Testis (tissue), 3 donors: Measurements from ENCODE around the gene GNG14. TPM values are rescaled to one million over a fixed set of nuclear protein-coding genes. Genes with fewer than 3 reads are reported as not detected.
A peak's percentile ranks its signal among the peaks of the same experiment; 100 is the strongest.

Experiments
- DNase-seq: peaks from one replicate; pipeline ENCODE4 v3.0.0-alpha.2; 2019
- H3K27ac ChIP-seq, 2 donors: fragments of 200-600 bp; sonication (generic); one replicate each; pipeline ENCODE4 v1.5.1; 2019
- H3K27me3 ChIP-seq: fragments of 200-600 bp; sonication (generic); one replicate; pipeline ENCODE4 v1.5.1; 2019
- H3K36me3 ChIP-seq: fragments of 200-600 bp; sonication (generic); one replicate; pipeline ENCODE4 v1.5.1; 2017; ENCODE audit warnings: low read depth; ENCODE audit errors: missing control alignments
- H3K4me1 ChIP-seq: fragments of 200-600 bp; sonication (generic); one replicate; pipeline ENCODE4 v1.5.1; 2019
- H3K4me3 ChIP-seq, 2 donors: fragments of 200-600 bp; sonication (generic); one replicate each; pipeline ENCODE4 v1.5.1; 2017 to 2019
- H3K9me3 ChIP-seq: fragments of 200-600 bp; sonication (generic); one replicate; pipeline ENCODE4 v1.5.1; 2017
- CTCF ChIP-seq, 3 experiments: fragments of 450-650 bp in 2 of 3; fragments of 200-600 bp in 1 of 3; sonication (generic) in 1 of 3; IDR thresholded peaks; one replicate each; pipeline ENCODE4 v1.5.1; 2016 to 2019; ENCODE audit warnings: antibody characterized with exemption in 3 of 3, mild to moderate bottlenecking in 2 of 3, moderate library complexity in 1 of 3
- POLR2A ChIP-seq: fragments of 450-650 bp; IDR thresholded peaks from one replicate; pipeline ENCODE4 v1.6.1; 2017; ENCODE audit warnings: antibody characterized with exemption, mild to moderate bottlenecking, moderate library complexity
- whole genome bisulfite sequencing, 2 donors: methylation state at CpG; one replicate each; pipeline ENCODE4 v1.1.5; 2018; 5-methylcytosine and 5-hydroxymethylcytosine counted together
- intact Hi-C: fragments of 100-400 bp; cut with DNase I; formaldehyde crosslinking; loops from one replicate; pipeline ENCODE4 v1.15.1; 2023; ENCODE audit warnings: low total_unique reads
- polyA plus RNA-seq: library from polyadenylated mRNA; stranded (reverse); fragments of 350-450 nt; fragmentation: Illumina TruSeq; extraction: RNeasy Lipid Tissue Mini Kit (QIAGEN cat#74804); gene quantifications from one replicate; pipeline ENCODE4 v1.2.3, GENCODE V29; 2014; ENCODE audit warnings: low read depth, low replicate concordance; ENCODE audit not compliant: insufficient read depth
- total RNA-seq, 2 donors: library from RNA; depleted of rRNA; stranded (reverse); fragments of >200 nt; gene quantifications; one replicate each; pipeline ENCODE4 v1.2.3, GENCODE V29; 2016

GNG14 gene
- total and polyA plus RNA-seq, 3 donors from 2014 or later, result 4.5 TPM; not detected in 2

- Histone ChIP-seq H3K4me1 (peaks cover 32% of the 10 kb centered on the region), H3K36me3 (no peaks in the 10 kb centered on the region), H3K9me3 (no peaks in the 10 kb centered on the region), H3K4me3 (peak overlapping the region; percentile 75 to 79), H3K27me3 (no peaks in the 10 kb centered on the region), H3K27ac (no peak overlapping the region)
- WGBS, 2 donors, result 25 to 44% methylated on average over 12 of the region's 12 CpGs
- TF ChIP-seq CTCF (IDR thresholded peaks at IDR 0.05) (no peak), POLR2A (no peak)
- intact Hi-C loops, result no loop called here
- no peak for DNase-seq
Measured at GRCh38 chr19:12665671-12666264, 22.0 kb upstream of the GNG14 start.

- peak within 1 kb of the TSS; percentile 75 to 79 for H3K4me3 ChIP-seq
- peaks cover 32% of the 10 kb centered on the region for H3K4me1 ChIP-seq
- H3K9me3 ChIP-seq, result no peaks in the 10 kb centered on the region
- H3K27ac ChIP-seq, result peak within 1 kb of the TSS in 1 of 2 donors; percentile 59
- peak; percentile 76 for DNase-seq
- no peaks in the 10 kb centered on the region for H3K36me3 ChIP-seq
- no peak for TF ChIP-seq CTCF (IDR thresholded peaks at IDR 0.05)
- no peak for TF ChIP-seq POLR2A
- no peaks in the 10 kb centered on the region for H3K27me3 ChIP-seq
- 1% methylated on average over 14 to 45 of the region's 46 CpGs for WGBS, 2 donors
- intact Hi-C loops, result no loop called here
Measured at GRCh38 chr19:12666265-12667048, 21.3 kb upstream of the GNG14 start, which contains the start of the genes MAN2B1 and WDR83. Gene MAN2B1, minus strand, starts transcription at chr19:12666742. Its CDS starts 41 bp downstream, at chr19:12666701. Gene WDR83, plus strand, starts transcription at chr19:12666807. Its CDS starts 2,984 bp downstream, at chr19:12669791.

GRCh38 chr19:12667731-12668302 is 20.0 kb upstream of the GNG14 start:
- intact Hi-C loops, result no loop called here
- no peaks in the 10 kb centered on the region for H3K27me3 ChIP-seq
- no peaks in the 10 kb centered on the region for H3K36me3 ChIP-seq
- 79 to 85% methylated on average over 2 to 4 of the region's 4 CpGs for WGBS, 2 donors
- DNase-seq, result no peak
- no peaks in the 10 kb centered on the region for H3K9me3 ChIP-seq
- TF ChIP-seq POLR2A (no peak), CTCF (IDR thresholded peaks at IDR 0.05) (no peak)
- H3K4me1 ChIP-seq, result peaks cover 32% of the 10 kb centered on the region
- no peak overlapping the region for H3K4me3 ChIP-seq
- H3K27ac ChIP-seq, result no peak overlapping the region

GRCh38 chr19:12668346-12668745 is 19.5 kb upstream of the GNG14 start:
- no peak for TF ChIP-seq CTCF (IDR thresholded peaks at IDR 0.05)
- no peak for TF ChIP-seq POLR2A
- intact Hi-C loops, result no loop called here
- Histone ChIP-seq H3K27ac (peak overlapping the region; percentile 93), H3K4me3 (peak overlapping the region; percentile 87 to 91), H3K36me3 (no peaks in the 10 kb centered on the region), H3K9me3 (no peaks in the 10 kb centered on the region), H3K27me3 (no peaks in the 10 kb centered on the region), H3K4me1 (peaks cover 32% of the 10 kb centered on the region)
- no peak for DNase-seq
- 36 to 64% methylated on average over 8 of the region's 8 CpGs for WGBS, 2 donors
